ENCODE measurements around the gene AP5B1. TPM values are rescaled to one million over a fixed set of nuclear protein-coding genes. Genes with fewer than 3 reads are reported as not detected.

The AP5B1 gene
- total and polyA plus RNA-seq, 2 of the 8 experiments (the other 6 are each of a cell fraction or from before 2014, with no cell fraction given) = 7.6 to 10.0 TPM

DNA sequence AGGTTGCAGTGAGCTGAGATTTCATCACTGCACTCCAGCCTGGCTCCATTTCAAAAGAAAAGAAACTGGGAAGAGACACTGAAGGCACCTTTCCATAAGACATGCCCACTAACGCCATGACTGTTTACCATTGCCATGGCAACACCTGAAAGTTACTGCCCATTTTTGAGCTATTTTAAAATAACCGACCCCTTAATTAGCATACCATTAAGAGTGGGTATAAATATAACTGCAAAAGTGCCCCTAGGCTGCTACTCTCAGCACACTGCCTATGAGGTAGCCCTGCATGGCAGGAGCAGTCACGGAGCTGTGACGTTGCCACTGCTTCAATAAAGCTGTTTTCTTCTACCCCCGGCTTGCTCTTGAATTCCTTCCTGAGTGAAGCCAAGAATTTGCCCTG lies 50.3 kb downstream of the AP5B1 start:
- Histone ChIP-seq H3K36me3 (ENCODE audit: control insufficient read depth in 2 of 4, insufficient read depth in 4 of 4, low read length in 3 of 4) (no peaks in the 10 kb centered on the region), H3K27ac (ENCODE audit: low read depth, low read length) (no peak overlapping the region), H3K23ac (ENCODE audit: insufficient read length) (no peak overlapping the region), H3K18ac (ENCODE audit: extremely low read depth, low read length) (no peak overlapping the region), H4K91ac (replicated peaks; ENCODE audit: insufficient read length, low read length) (no peak overlapping the region), H3K56ac (replicated peaks; ENCODE audit: insufficient read length, low read depth, low read length) (no peak overlapping the region), H3K14ac (ENCODE audit: insufficient read length) (no peak overlapping the region), H2AK5ac (ENCODE audit: low read depth, low read length) (no peak overlapping the region), H2AFZ (ENCODE audit: low read length) (no peak overlapping the region), H3K4me3 (ENCODE audit: extremely low read depth in 1 of 4, insufficient read depth in 2 of 4, low read depth in 3 of 4, low read length in 4 of 4) (no peak overlapping the region), H2BK120ac (replicated peaks; ENCODE audit: low read depth, low read length) (no peak overlapping the region), H3K27me3 (replicated peaks in 1 of 4; ENCODE audit: control insufficient read depth in 3 of 4, extremely low read depth in 1 of 4, insufficient read depth in 3 of 4, low read length in 3 of 4) (peaks cover 0 to 5% (median 1%) of the 10 kb centered on the region in 4 experiments; a peak in 2 of 7 replicates), H3K9me3 (ENCODE audit: insufficient read depth in 2 of 2, low read depth in 1 of 2, low read length in 1 of 2) (peaks cover 2 to 5% of the 10 kb centered on the region in 2 experiments; a peak in 1 of 4 replicates), H4K5ac (ENCODE audit: insufficient read length, low read depth, low read length) (no peak overlapping the region), H3K79me2 (ENCODE audit: control insufficient read depth in 1 of 2, insufficient read depth in 2 of 2, low read length in 2 of 2) (no peaks in the 10 kb centered on the region), H3K4me1 (replicated peaks in 1 of 4; ENCODE audit: control insufficient read depth in 3 of 4, insufficient read depth in 4 of 4, low read length in 3 of 4) (no peaks in the 10 kb centered on the region), H2BK20ac (ENCODE audit: low read length) (no peak overlapping the region), H4K8ac (ENCODE audit: extremely low read depth, insufficient read depth, low read length) (no peak overlapping the region), H2BK12ac (ENCODE audit: low read depth, low read length) (no peak overlapping the region), H4K20me1 (replicated peaks in 1 of 2; ENCODE audit: control insufficient read depth in 1 of 2, insufficient read depth in 2 of 2, low read length in 2 of 2) (no peaks in the 10 kb centered on the region), H3K23me2 (ENCODE audit: low read depth, low read length) (no peaks in the 10 kb centered on the region), H3K79me1 (ENCODE audit: low read depth, low read length) (no peaks in the 10 kb centered on the region), H3K4ac (replicated peaks; ENCODE audit: insufficient read length, low read depth, low read length) (no peak overlapping the region), H3K4me2 (ENCODE audit: insufficient read depth in 1 of 2, low read depth in 2 of 2, low read length in 2 of 2) (no peak overlapping the region), H3K9ac (replicated peaks in 1 of 4; ENCODE audit: extremely low read depth in 1 of 4, low read depth in 3 of 4, low read length in 3 of 4) (no peak overlapping the region), H2BK5ac (ENCODE audit: low read depth, low read length) (no peak overlapping the region), H2BK15ac (ENCODE audit: low read length) (no peak overlapping the region)
- ChIA-PET CTCF (ENCODE audit: partially characterized antibody) (interaction anchor here (1.6 kb wide), 2 partner anchors 10 to 31 kb away, joined by 4 to 5 read pairs; partner anchors contain the start of gene RNASEH2C), POLR2A (ENCODE audit: partially characterized antibody) (interaction anchor here (0.8 to 3.3 kb wide), 2 partner anchors 10 to 15 kb away, joined by 5 to 10 read pairs; partner anchors contain the start of gene RNASEH2C)
- 88% methylated on average over 5 of the region's 5 CpGs; no CpG with 5 or more reads in 1 of the 2 experiments for WGBS, 2 experiments (ENCODE audit: extremely low coverage in 1 of 2, insufficient coverage in 1 of 2, insufficient read length in 1 of 2, insufficient replicate concordance in 2 of 2, low coverage in 1 of 2, low lambda C conversion rate in 2 of 2, missing lambda C conversion rate in 1 of 2)
- TF ChIP-seq SUZ12 (IDR thresholded peaks at IDR 0.05; ENCODE audit: low read length) (no peak), SAP30 (IDR thresholded peaks at IDR 0.05; ENCODE audit: insufficient read depth, insufficient replicate concordance, low read length) (no peak), POLR2AphosphoS5 (IDR thresholded peaks at IDR 0.05; ENCODE audit: low read depth, low read length) (no peak)
- TF ChIP-seq, protein P1, sequence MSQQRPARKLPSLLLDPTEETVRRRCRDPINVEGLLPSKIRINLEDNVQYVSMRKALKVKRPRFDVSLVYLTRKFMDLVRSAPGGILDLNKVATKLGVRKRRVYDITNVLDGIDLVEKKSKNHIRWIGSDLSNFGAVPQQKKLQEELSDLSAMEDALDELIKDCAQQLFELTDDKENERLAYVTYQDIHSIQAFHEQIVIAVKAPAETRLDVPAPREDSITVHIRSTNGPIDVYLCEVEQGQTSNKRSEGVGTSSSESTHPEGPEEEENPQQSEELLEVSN (IDR thresholded peaks at IDR 0.05) = no peak
- FAIRE-seq (no peak), DNase-seq (ENCODE audit: low read depth in 1 of 2, low spot score in 2 of 2) (no peak)
